CD14-positive monocyte (primary cell): ENCODE results near the gene SLCO1B3. TPM values are rescaled to one million over a fixed set of nuclear protein-coding genes. Genes with fewer than 3 reads are reported as not detected.

Experiments
- DNase-seq, 3 donors: peaks; one replicate each; pipeline ENCODE4 v3.0.0-alpha.2; 2011 to 2022
- H2AFZ ChIP-seq: 2 replicates; pipeline ENCODE4 v1.6.0; 2012; ENCODE audit warnings: mild to moderate bottlenecking, low read depth, low read length, inconsistent platforms; ENCODE audit not compliant: insufficient read depth, poor library complexity, severe bottlenecking
- H3K27ac ChIP-seq, 2 donors: 1 replicate in 1 of 2; 2 replicates in 1 of 2; pipeline ENCODE4 v1.5.1; 2012 to 2013; ENCODE audit warnings: low read length in 2 of 2, control low read depth in 1 of 2, inconsistent platforms in 1 of 2, low read depth in 1 of 2, mild to moderate bottlenecking in 1 of 2
- H3K27me3 ChIP-seq, 2 donors: one replicate each; pipeline versions ENCODE4 v1.6.0 to v1.6.1; 2011 to 2013; ENCODE audit warnings: low read length in 2 of 2; ENCODE audit not compliant: control insufficient read depth in 2 of 2, insufficient read depth in 2 of 2
- H3K36me3 ChIP-seq, 2 donors: replicated peaks in 1 of 2; 1 replicate in 1 of 2; 2 replicates in 1 of 2; pipeline versions ENCODE4 v1.5.1 to v1.6.1; 2012 to 2013; ENCODE audit warnings: low read length in 2 of 2, control low read depth in 1 of 2, inconsistent platforms in 1 of 2, mild to moderate bottlenecking in 1 of 2; ENCODE audit not compliant: insufficient read depth in 2 of 2, control insufficient read depth in 1 of 2
- H3K4me1 ChIP-seq, 2 donors: 1 replicate in 1 of 2; 2 replicates in 1 of 2; pipeline versions ENCODE4 v1.5.1 to v1.6.1; 2012 to 2013; ENCODE audit warnings: low read length in 2 of 2, control low read depth in 1 of 2, inconsistent platforms in 1 of 2, mild to moderate bottlenecking in 1 of 2, moderate library complexity in 1 of 2; ENCODE audit not compliant: insufficient read depth in 2 of 2, control insufficient read depth in 1 of 2
- H3K4me2 ChIP-seq: replicated peaks from 2 replicates; pipeline ENCODE3; 2012; ENCODE audit warnings: low read length, moderate library complexity, mild to moderate bottlenecking; ENCODE audit not compliant: poor library complexity, severe bottlenecking; ENCODE audit errors: extremely low read depth
- H3K4me3 ChIP-seq, 3 experiments: fragments of 200-600 bp in 1 of 3; sonication (generic) in 1 of 3; replicated peaks in 1 of 3; 1 replicate in 2 of 3; 2 replicates in 1 of 3; pipeline ENCODE4 v1.5.1; 2011 to 2013; ENCODE audit warnings: low read length in 3 of 3, mild to moderate bottlenecking in 3 of 3, control low read depth in 2 of 3, low read depth in 2 of 3, inconsistent platforms in 1 of 3, moderate library complexity in 1 of 3
- H3K79me2 ChIP-seq: 2 replicates; pipeline ENCODE4 v1.6.0; 2012; ENCODE audit warnings: mild to moderate bottlenecking, control low read depth, inconsistent platforms, low read length, moderate library complexity; ENCODE audit not compliant: insufficient read depth
- H3K9ac ChIP-seq: 2 replicates; pipeline ENCODE4 v1.6.0; 2017; ENCODE audit warnings: low read length, mild to moderate bottlenecking; ENCODE audit not compliant: insufficient read depth, poor library complexity, severe bottlenecking
- H3K9me3 ChIP-seq, 2 donors: replicated peaks in 1 of 2; 1 replicate in 1 of 2; 2 replicates in 1 of 2; pipeline versions ENCODE4 v1.5.1 to v1.6.1; 2012 to 2013; ENCODE audit warnings: low read length in 2 of 2, control low read depth in 1 of 2; ENCODE audit not compliant: control insufficient read depth in 1 of 2, insufficient read depth in 1 of 2
- H4K20me1 ChIP-seq: 2 replicates; pipeline ENCODE4 v1.6.0; 2012; ENCODE audit warnings: mild to moderate bottlenecking, low read length, control low read depth, moderate library complexity; ENCODE audit not compliant: insufficient read depth
- H3K27ac Mint-ChIP-seq, 7 donors: one replicate each; pipeline ENCODE4 v1.8.0; 2020; ENCODE audit warnings: mild to moderate bottlenecking in 7 of 7, mixed read lengths in 7 of 7, moderate library complexity in 6 of 7, inconsistent platforms in 2 of 7
- H3K27me3 Mint-ChIP-seq, 3 donors: one replicate each; pipeline ENCODE4 v1.8.0; 2021 to 2022; ENCODE audit warnings: low read depth in 3 of 3, mild to moderate bottlenecking in 3 of 3, mixed read lengths in 3 of 3, moderate library complexity in 3 of 3, inconsistent platforms in 1 of 3
- H3K36me3 Mint-ChIP-seq, 2 donors: one replicate each; pipeline ENCODE4 v1.8.0; 2020; ENCODE audit warnings: mixed read lengths in 2 of 2, inconsistent platforms in 1 of 2, mild to moderate bottlenecking in 1 of 2
- H3K4me1 Mint-ChIP-seq: one replicate; pipeline ENCODE4 v1.8.0; 2020; ENCODE audit warnings: mild to moderate bottlenecking, mixed read lengths
- H3K4me3 Mint-ChIP-seq, 2 donors: one replicate each; pipeline ENCODE4 v1.8.0; 2020; ENCODE audit warnings: mild to moderate bottlenecking in 2 of 2, mixed read lengths in 2 of 2, moderate library complexity in 1 of 2
- H3K9me3 Mint-ChIP-seq, 7 donors: one replicate each; pipeline ENCODE4 v1.8.0; 2020 to 2022; ENCODE audit warnings: mixed read lengths in 7 of 7, mild to moderate bottlenecking in 6 of 7, moderate library complexity in 6 of 7, inconsistent platforms in 2 of 7
- WGBS: methylation state at CpG from one replicate; pipeline ENCODE4 v1.1.5; 2013; ENCODE audit warnings: missing lambda C conversion rate; ENCODE audit not compliant: insufficient coverage; 5-methylcytosine and 5-hydroxymethylcytosine counted together
- intact Hi-C, 2 donors: fragments of 100-400 bp; cut with micrococcal nuclease; formaldehyde crosslinking; loops; one replicate each; pipeline versions ENCODE4 v1.15.0 to v1.15.1; 2023
- polyA plus RNA-seq, 3 donors: library from polyadenylated mRNA; depleted of rRNA in 1 of 3; unstranded in 2 of 3; stranded (reverse) in 1 of 3; fragments of 300-500 nt in 2 of 3; fragments of >200 nt in 1 of 3; fragmentation: Illumina TruSeq in 2 of 3; gene quantifications; 1 replicate in 2 of 3; 2 replicates in 1 of 3; pipeline ENCODE4 v1.2.3, GENCODE V29; 2012 to 2021
- TF ChIP-seq, protein P1 (sequence below): fragments of 200-600 bp; IDR thresholded peaks from one replicate; pipeline ENCODE4 v1.8.0; 2022; ENCODE audit warnings: antibody characterized with exemption, mild to moderate bottlenecking

Gene SLCO1B3
- polyA plus RNA-seq, 3 donors, result not detected

DNA sequence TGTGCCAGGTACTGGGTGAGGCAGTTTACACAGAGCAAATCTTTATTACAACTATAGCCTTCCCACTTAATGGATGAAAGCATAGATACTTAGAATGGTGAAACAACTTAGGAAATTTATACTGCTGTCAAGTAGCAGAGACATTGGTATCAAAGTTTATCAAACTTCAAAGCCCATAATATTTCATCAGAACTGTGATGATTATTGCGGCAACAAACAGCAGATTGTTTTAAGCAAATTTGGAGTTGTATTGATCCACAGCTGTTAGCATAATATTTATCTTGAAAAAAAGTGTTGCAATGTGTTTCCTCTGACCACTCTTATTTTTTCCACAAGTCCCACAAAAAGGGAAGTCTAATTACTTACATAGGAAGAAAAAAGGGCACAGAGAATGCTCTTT is 2.0 kb upstream of the SLCO1B3 start:
- Histone ChIP-seq H3K27me3 (no peaks in the 10 kb centered on the region), H3K9ac (no peak overlapping the region), H3K4me2 (no peak overlapping the region), H3K27ac (no peak overlapping the region), H3K9me3 (peaks cover 0 to 6% of the 10 kb centered on the region in 2 donors), H4K20me1 (no peaks in the 10 kb centered on the region), H3K4me1 (no peaks in the 10 kb centered on the region), H3K4me3 (no peak overlapping the region), H3K79me2 (no peaks in the 10 kb centered on the region), H3K36me3 (no peaks in the 10 kb centered on the region), H2AFZ (no peak overlapping the region)
- Mint-ChIP-seq H3K4me3 (no peak overlapping the region), H3K36me3 (no peaks in the 10 kb centered on the region), H3K27ac (no peak overlapping the region), H3K9me3 (peaks cover 0 to 8% (median 6%) of the 10 kb centered on the region in 7 donors), H3K4me1 (peaks cover 2% of the 10 kb centered on the region), H3K27me3 (no peaks in the 10 kb centered on the region)
- WGBS, result no CpG with 5 or more reads among the region's 1 CpG
- intact Hi-C loops, result no loop called here
- DNase-seq, result no peak
- TF ChIP-seq, protein P1, sequence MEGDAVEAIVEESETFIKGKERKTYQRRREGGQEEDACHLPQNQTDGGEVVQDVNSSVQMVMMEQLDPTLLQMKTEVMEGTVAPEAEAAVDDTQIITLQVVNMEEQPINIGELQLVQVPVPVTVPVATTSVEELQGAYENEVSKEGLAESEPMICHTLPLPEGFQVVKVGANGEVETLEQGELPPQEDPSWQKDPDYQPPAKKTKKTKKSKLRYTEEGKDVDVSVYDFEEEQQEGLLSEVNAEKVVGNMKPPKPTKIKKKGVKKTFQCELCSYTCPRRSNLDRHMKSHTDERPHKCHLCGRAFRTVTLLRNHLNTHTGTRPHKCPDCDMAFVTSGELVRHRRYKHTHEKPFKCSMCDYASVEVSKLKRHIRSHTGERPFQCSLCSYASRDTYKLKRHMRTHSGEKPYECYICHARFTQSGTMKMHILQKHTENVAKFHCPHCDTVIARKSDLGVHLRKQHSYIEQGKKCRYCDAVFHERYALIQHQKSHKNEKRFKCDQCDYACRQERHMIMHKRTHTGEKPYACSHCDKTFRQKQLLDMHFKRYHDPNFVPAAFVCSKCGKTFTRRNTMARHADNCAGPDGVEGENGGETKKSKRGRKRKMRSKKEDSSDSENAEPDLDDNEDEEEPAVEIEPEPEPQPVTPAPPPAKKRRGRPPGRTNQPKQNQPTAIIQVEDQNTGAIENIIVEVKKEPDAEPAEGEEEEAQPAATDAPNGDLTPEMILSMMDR, result no peak

DNA sequence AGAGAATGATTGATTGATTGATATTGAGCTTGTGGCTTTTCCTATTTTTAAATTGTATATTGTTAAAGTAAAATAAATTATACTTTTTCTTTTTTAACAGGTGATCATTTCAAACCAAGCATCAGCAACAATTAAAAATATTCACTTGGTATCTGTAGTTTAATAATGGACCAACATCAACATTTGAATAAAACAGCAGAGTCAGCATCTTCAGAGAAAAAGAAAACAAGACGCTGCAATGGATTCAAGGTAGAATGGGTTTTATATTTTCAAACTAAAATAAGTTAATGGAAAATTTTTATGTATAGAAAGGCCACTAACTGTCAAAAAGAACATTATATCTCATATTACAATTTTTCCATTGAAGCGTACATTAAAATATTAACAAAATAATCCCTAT is 5.1 kb downstream of the SLCO1B3 start:
- Histone ChIP-seq H2AFZ (no peak overlapping the region), H3K4me3 (no peak overlapping the region), H3K9me3 (no peaks in the 10 kb centered on the region), H3K27ac (no peak overlapping the region), H3K9ac (no peak overlapping the region), H3K4me2 (no peak overlapping the region), H3K27me3 (no peaks in the 10 kb centered on the region), H4K20me1 (no peaks in the 10 kb centered on the region), H3K4me1 (no peaks in the 10 kb centered on the region), H3K79me2 (no peaks in the 10 kb centered on the region), H3K36me3 (no peaks in the 10 kb centered on the region)
- Mint-ChIP-seq H3K4me1 (no peaks in the 10 kb centered on the region), H3K36me3 (no peaks in the 10 kb centered on the region), H3K27me3 (no peaks in the 10 kb centered on the region), H3K9me3 (peaks cover 12 to 18% (median 14%) of the 10 kb centered on the region in 7 donors), H3K4me3 (no peak overlapping the region), H3K27ac (no peak overlapping the region)
- DNase-seq, result no peak
- no CpG with 5 or more reads among the region's 2 CpGs for WGBS
- TF ChIP-seq, protein P1, result no peak
- intact Hi-C loops, result no loop called here
